ENCODE results near the gene ARHGDIA.
A peak's percentile ranks its signal among the peaks of the same experiment; 100 is the strongest.

The ARHGDIA gene

GRCh38 chr17:81912441-81913309, 41.5 kb upstream of the ARHGDIA start:
- H3K4me1 ChIP-seq (ENCODE audit: control insufficient read depth, insufficient read depth, low read length): peaks cover 13% of the 10 kb centered on the region
- H3K27ac ChIP-seq (ENCODE audit: insufficient read depth, low read depth, low read length, poor library complexity, severe bottlenecking): no peak overlapping the region
- H3K4me3 ChIP-seq (ENCODE audit: insufficient read depth, low read depth, low read length): no peak overlapping the region
- no peaks in the 10 kb centered on the region for H3K9me3 ChIP-seq (ENCODE audit: control insufficient read depth, low read length)
- H3K27me3 ChIP-seq (ENCODE audit: control insufficient read depth, insufficient read depth, low read length, poor library complexity, severe bottlenecking): peaks cover 15% of the 10 kb centered on the region
- 93 to 94% methylated on average over 30 to 32 of the region's 32 CpGs for WGBS, 2 experiments
- peaks cover 12% of the 10 kb centered on the region for H3K36me3 ChIP-seq (ENCODE audit: control insufficient read depth, insufficient read depth, low read length)

DNA sequence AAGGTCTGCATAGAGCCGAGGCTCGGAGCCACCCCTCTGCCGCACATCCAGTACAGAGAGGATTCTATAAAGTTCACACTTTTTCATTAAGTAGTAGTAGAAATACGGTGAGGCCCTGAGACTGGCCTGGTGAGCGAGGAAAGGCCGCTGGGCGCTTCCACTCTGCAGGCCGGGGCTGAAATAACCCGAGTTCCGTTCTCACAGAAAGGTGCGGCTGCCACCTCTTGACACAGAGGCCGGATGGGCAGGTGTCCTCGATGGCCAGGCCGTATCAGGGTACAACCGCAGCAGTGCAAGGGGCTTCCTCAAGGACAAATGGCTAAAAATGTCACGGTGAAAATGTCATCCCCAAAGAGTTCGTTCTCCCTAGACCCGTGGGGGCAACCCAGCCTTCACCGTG, 40.8 kb upstream of the ARHGDIA start:
- Histone ChIP-seq H3K4me1 (ENCODE audit: control insufficient read depth, insufficient read depth, low read length) (peaks cover 12% of the 10 kb centered on the region), H3K4me3 (ENCODE audit: insufficient read depth, low read depth, low read length) (no peak overlapping the region), H3K9me3 (ENCODE audit: control insufficient read depth, low read length) (no peaks in the 10 kb centered on the region), H3K36me3 (ENCODE audit: control insufficient read depth, insufficient read depth, low read length) (peaks cover 12% of the 10 kb centered on the region), H3K27ac (ENCODE audit: insufficient read depth, low read depth, low read length, poor library complexity, severe bottlenecking) (no peak overlapping the region), H3K27me3 (ENCODE audit: control insufficient read depth, insufficient read depth, low read length, poor library complexity, severe bottlenecking) (peaks cover 15% of the 10 kb centered on the region)
- WGBS, 2 experiments: 93 to 95% methylated on average over 19 of the region's 19 CpGs

- H3K27me3 ChIP-seq (ENCODE audit: control insufficient read depth, insufficient read depth, low read length, poor library complexity, severe bottlenecking): peaks cover 15% of the 10 kb centered on the region
- H3K4me1 ChIP-seq (ENCODE audit: control insufficient read depth, insufficient read depth, low read length): peaks cover 7% of the 10 kb centered on the region
- 8 to 9% methylated on average over 77 to 84 of the region's 84 CpGs for WGBS, 2 experiments
- no peak within 1 kb of the TSS for H3K27ac ChIP-seq (ENCODE audit: insufficient read depth, low read depth, low read length, poor library complexity, severe bottlenecking)
- H3K9me3 ChIP-seq (ENCODE audit: control insufficient read depth, low read length): no peaks in the 10 kb centered on the region
- H3K4me3 ChIP-seq (ENCODE audit: insufficient read depth, low read depth, low read length): peak within 1 kb of the TSS; percentile 59
- H3K36me3 ChIP-seq (ENCODE audit: control insufficient read depth, insufficient read depth, low read length): peaks cover 12% of the 10 kb centered on the region
Measured at GRCh38 chr17:81911277-81911961, 40.3 kb upstream of the ARHGDIA start, which contains the start of gene PCYT2. Gene PCYT2 (minus strand): TSS chr17:81911399. CDS start chr17:81911355, 44 bp downstream.

DNA sequence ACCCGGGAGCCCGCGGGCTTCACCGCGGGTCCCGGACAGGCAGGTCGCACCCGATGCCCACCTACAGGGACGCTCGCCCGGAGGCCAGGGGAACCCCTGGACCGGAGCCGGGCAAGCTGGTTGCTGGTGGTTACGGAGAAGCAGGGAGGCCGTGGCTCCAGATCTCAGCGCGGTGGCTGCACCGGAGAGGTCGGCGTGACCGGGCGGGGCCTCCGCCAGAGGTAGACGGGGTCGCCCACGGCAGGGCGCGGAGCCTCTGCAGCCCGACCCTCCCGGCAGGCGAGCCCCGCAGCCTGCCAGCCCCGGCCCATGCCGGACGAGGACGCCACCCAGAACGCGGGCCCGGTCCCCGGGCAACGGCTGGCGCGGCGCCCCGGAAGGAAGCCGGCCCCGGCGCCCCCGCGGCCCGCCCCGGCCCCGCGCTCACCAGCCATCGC, 39.7 kb upstream of the ARHGDIA start:
- peaks cover 15% of the 10 kb centered on the region for H3K27me3 ChIP-seq (ENCODE audit: control insufficient read depth, insufficient read depth, low read length, poor library complexity, severe bottlenecking)
- H3K9me3 ChIP-seq (ENCODE audit: control insufficient read depth, low read length): no peaks in the 10 kb centered on the region
- 1% methylated on average over 55 of the region's 55 CpGs for WGBS, 2 experiments
- H3K27ac ChIP-seq (ENCODE audit: insufficient read depth, low read depth, low read length, poor library complexity, severe bottlenecking): no peak overlapping the region
- peak overlapping the region; percentile 59 for H3K4me3 ChIP-seq (ENCODE audit: insufficient read depth, low read depth, low read length)
- peaks cover 12% of the 10 kb centered on the region for H3K36me3 ChIP-seq (ENCODE audit: control insufficient read depth, insufficient read depth, low read length)
- H3K4me1 ChIP-seq (ENCODE audit: control insufficient read depth, insufficient read depth, low read length): peaks cover 7% of the 10 kb centered on the region

DNA sequence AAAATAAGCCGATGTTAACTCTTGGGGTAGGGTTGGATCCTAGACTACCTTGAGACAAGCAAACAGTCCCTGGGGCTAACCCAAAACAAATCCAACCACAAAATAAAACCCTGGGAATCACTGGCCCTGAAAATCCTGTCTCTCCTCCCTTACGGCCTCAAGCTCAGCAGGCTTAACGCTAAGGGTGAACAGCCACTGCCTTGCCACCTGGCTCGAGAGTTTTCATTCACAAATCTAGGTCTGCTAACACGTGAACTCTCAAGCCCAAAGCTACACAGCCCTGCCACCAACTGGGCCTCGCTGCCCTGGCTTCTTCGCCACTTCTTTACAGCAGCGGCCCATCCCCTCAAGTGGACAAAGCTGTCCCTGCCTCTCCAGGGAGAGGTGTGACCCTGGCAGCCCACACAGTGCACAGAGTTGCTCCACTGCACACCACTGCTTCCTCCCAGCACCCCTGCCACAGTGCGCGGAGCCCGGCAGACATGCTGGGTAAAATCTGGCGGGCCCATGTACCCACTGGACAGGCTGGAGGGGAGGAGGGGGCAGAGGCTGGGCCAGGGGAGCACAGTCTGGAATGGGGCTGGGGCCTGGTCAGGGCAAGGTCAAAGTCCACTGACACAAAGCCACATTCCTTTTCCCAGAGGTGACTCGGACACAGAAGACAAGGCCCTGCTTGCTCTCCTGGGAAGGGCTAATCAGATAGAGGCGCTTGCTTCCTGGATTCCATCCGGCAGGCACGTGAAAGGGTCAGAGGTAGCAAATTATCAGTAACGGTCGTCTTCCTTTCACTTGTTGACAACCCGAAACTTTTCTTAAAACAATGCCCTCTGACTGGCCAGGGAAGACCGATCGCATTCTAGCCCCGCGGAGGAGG, 39.1 kb upstream of the ARHGDIA start:
- Histone ChIP-seq H3K9me3 (ENCODE audit: control insufficient read depth, low read length) (no peaks in the 10 kb centered on the region), H3K36me3 (ENCODE audit: control insufficient read depth, insufficient read depth, low read length) (peaks cover 12% of the 10 kb centered on the region), H3K4me3 (ENCODE audit: insufficient read depth, low read depth, low read length) (peak overlapping the region; percentile 59), H3K27ac (ENCODE audit: insufficient read depth, low read depth, low read length, poor library complexity, severe bottlenecking) (no peak overlapping the region), H3K4me1 (ENCODE audit: control insufficient read depth, insufficient read depth, low read length) (peaks cover 7% of the 10 kb centered on the region), H3K27me3 (ENCODE audit: control insufficient read depth, insufficient read depth, low read length, poor library complexity, severe bottlenecking) (peaks cover 15% of the 10 kb centered on the region)
- WGBS, 2 experiments: 49 to 51% methylated on average over 23 of the region's 23 CpGs

- H3K4me1 ChIP-seq (ENCODE audit: control insufficient read depth, insufficient read depth, low read length): peaks cover 7% of the 10 kb centered on the region
- no peak overlapping the region for H3K27ac ChIP-seq (ENCODE audit: insufficient read depth, low read depth, low read length, poor library complexity, severe bottlenecking)
- peaks cover 9% of the 10 kb centered on the region for H3K36me3 ChIP-seq (ENCODE audit: control insufficient read depth, insufficient read depth, low read length)
- H3K27me3 ChIP-seq (ENCODE audit: control insufficient read depth, insufficient read depth, low read length, poor library complexity, severe bottlenecking): peaks cover 15% of the 10 kb centered on the region
- H3K4me3 ChIP-seq (ENCODE audit: insufficient read depth, low read depth, low read length): no peak overlapping the region
- H3K9me3 ChIP-seq (ENCODE audit: control insufficient read depth, low read length): no peaks in the 10 kb centered on the region
- WGBS, 2 experiments: 92 to 95% methylated on average over 12 of the region's 12 CpGs
Measured at GRCh38 chr17:81909231-81909630, 38.1 kb upstream of the ARHGDIA start.

DNA sequence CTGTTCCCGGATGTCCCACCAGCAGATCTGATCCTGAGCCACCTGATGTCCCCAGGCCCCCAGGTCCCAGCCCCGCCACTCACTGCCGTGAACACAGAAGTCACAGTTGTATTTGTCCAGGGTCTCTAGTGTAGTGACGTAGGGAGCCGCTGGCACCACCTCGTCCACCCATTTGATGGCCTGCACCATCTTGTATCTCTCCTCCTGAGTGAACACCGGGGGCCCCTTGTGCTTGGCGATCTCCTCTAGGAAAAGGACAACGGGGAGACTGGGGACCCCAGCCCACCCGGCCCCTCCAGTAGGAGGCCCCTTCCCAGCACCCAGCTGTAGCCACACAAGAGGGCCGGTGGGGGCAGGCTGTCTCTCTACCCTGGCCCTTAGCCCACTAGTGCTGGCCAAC, 37.7 kb upstream of the ARHGDIA start:
- WGBS, 2 experiments: 92 to 95% methylated on average over 11 of the region's 11 CpGs
- H3K4me3 ChIP-seq (ENCODE audit: insufficient read depth, low read depth, low read length): no peak overlapping the region
- H3K4me1 ChIP-seq (ENCODE audit: control insufficient read depth, insufficient read depth, low read length): peaks cover 7% of the 10 kb centered on the region
- H3K27ac ChIP-seq (ENCODE audit: insufficient read depth, low read depth, low read length, poor library complexity, severe bottlenecking): no peak overlapping the region
- peaks cover 5% of the 10 kb centered on the region for H3K36me3 ChIP-seq (ENCODE audit: control insufficient read depth, insufficient read depth, low read length)
- no peaks in the 10 kb centered on the region for H3K9me3 ChIP-seq (ENCODE audit: control insufficient read depth, low read length)
- H3K27me3 ChIP-seq (ENCODE audit: control insufficient read depth, insufficient read depth, low read length, poor library complexity, severe bottlenecking): peaks cover 15% of the 10 kb centered on the region

DNA sequence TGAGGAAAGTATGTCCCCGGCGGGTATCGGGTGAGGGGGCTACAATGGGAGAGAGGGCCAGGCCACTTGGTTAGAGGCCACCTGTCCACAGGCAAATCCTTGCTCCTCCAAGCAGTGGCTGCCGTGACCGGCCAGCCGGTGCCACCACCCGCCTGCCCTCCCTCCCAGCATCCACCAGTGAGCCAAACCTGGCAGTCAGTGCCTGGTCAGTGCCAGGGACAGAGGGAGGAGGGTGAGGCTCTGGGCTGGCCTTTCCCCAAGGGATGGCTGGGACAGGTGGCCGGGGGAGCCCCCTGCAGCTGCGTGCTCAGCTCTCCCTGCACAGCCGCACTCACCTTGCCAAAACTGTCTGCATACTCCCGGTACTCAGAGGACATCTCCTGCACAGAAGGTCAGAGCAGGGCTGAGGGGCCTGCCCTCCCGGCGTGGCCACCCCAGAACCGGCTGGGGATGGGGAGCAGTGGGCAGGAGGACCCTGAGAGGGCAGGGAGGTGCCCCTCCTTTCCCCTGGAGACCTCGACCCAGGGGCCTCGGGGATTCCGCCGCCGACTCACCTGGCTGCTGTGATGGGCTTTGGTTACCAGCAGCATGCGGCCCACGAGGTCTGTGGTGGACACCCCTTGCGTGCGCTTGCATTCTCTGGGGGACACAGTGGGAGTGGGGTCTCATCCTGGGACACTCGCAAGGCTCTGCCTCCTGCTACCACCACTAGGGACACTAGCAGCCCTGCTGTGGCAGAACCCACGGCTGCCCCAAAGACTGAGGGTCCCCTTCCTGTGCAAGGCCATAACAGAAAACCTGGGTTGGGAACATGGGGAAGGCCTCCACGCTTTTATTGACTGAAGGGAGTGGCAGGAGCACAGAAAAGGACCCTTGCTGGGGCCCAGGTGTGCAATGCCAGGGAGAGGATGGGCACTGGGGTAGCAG, 36.3 kb upstream of the ARHGDIA start:
- H3K9me3 ChIP-seq (ENCODE audit: control insufficient read depth, low read length): no peaks in the 10 kb centered on the region
- no peak overlapping the region for H3K27ac ChIP-seq (ENCODE audit: insufficient read depth, low read depth, low read length, poor library complexity, severe bottlenecking)
- H3K27me3 ChIP-seq (ENCODE audit: control insufficient read depth, insufficient read depth, low read length, poor library complexity, severe bottlenecking): peaks cover 24% of the 10 kb centered on the region
- no peak overlapping the region for H3K4me3 ChIP-seq (ENCODE audit: insufficient read depth, low read depth, low read length)
- no peaks in the 10 kb centered on the region for H3K36me3 ChIP-seq (ENCODE audit: control insufficient read depth, insufficient read depth, low read length)
- peaks cover 7% of the 10 kb centered on the region for H3K4me1 ChIP-seq (ENCODE audit: control insufficient read depth, insufficient read depth, low read length)
- 94 to 95% methylated on average over 26 of the region's 26 CpGs for WGBS, 2 experiments
